ENCODE measurements around the gene SLC18B1. TPM values are rescaled to one million over a fixed set of nuclear protein-coding genes. Genes with fewer than 3 reads are reported as not detected.

SLC18B1 gene
- total and polyA plus RNA-seq, 10 of the 15 experiments (the other 5 are each of a cell fraction or from before 2014, with no cell fraction given), result 3.5 to 11.8 (median 7.1) TPM

DNA sequence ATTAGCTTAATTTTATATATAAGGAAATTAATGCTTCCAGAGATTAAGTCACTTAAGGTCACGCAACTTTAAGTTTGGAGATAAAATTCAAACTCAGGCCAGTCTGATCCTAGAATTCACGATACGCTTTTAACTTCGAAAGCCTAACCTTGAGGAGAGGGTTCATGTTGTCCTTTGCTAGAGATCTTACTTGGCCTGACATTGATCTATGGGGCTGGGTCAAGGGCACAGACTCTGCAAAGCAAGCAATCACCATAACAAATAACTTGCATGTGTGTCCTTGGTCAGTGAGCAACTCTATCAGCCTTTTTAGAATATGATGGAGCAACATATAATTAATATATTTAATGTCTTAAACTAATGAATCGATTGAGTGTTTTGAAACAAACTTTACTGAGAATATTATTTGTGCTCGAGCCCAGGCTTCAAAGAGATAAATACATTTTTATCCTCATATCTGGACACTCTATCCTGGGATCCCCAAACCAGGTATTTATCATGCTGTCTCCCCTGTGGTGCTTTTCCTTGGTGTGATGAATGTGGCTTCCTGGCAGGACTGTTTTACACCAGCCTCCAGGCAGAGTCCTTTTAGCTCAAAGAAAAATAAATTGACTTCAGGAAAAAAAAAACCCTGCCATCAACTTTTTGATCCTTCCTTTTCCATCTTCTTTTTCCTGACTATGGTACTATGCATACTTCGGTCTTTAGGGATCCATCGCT, 45.0 kb upstream of the SLC18B1 start:
- no peak for DNase-seq (ENCODE audit: low read depth, low spot score)
- H3K4me2 ChIP-seq (ENCODE audit: control insufficient read depth, insufficient read depth), result no peak overlapping the region
- intact Hi-C loops (cut with micrococcal nuclease; ENCODE audit: unreplicated experiment) (no loop called here), in situ Hi-C loops (cut with MboI) (no loop called here)
- H3K4me3 ChIP-seq, result no peak overlapping the region
- ChIA-PET SMC1A (ENCODE audit: uncharacterized antibody, unreplicated experiment) (interaction anchor here (0.6 kb wide), 1 partner anchor 1254 kb away, joined by 3 read pairs; no protein-coding TSS in a partner anchor), RAD21 (ENCODE audit: unreplicated experiment) (no interaction called here), POLR2A (interaction anchor here (0.6 kb wide), 1 partner anchor 60 kb away, joined by 3 read pairs; no protein-coding TSS in a partner anchor), CTCF (no interaction called here)
- WGBS (ENCODE audit: insufficient coverage, insufficient replicate concordance, low lambda C conversion rate, missing lambda C conversion rate), result 56% methylated on average over 8 of the region's 8 CpGs
- no peak overlapping the region for H2AFZ ChIP-seq (ENCODE audit: control insufficient read depth, low read depth, low read length)
- H3K9ac ChIP-seq (ENCODE audit: control insufficient read depth, insufficient read depth, low read length), result no peak overlapping the region
- no peak for TF ChIP-seq NFYB (IDR thresholded peaks at IDR 0.05; ENCODE audit: insufficient read depth, low read depth, low read length)
- no peak for TF ChIP-seq LARP7 (IDR thresholded peaks at IDR 0.05)
- no peak for TF ChIP-seq IRF4 (IDR thresholded peaks at IDR 0.05; ENCODE audit: low read depth, low read length)
- no peak for TF ChIP-seq TBL1XR1 (IDR thresholded peaks at IDR 0.05; ENCODE audit: low read depth, low read length)
- TF ChIP-seq, protein P1, sequence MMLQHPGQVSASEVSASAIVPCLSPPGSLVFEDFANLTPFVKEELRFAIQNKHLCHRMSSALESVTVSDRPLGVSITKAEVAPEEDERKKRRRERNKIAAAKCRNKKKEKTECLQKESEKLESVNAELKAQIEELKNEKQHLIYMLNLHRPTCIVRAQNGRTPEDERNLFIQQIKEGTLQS (IDR thresholded peaks at IDR 0.05; ENCODE audit: borderline replicate concordance, extremely low read depth, low read depth, low read length), result no peak
- no peak for TF ChIP-seq ZNF384 (IDR thresholded peaks at IDR 0.05; ENCODE audit: borderline replicate concordance, low read depth, low read length)
- no peak for TF ChIP-seq ETV6 (conservative IDR thresholded peaks at IDR 0.05 in 1 of 2, IDR thresholded peaks at IDR 0.05 in 1 of 2; ENCODE audit: borderline replicate concordance in 1 of 2, low read depth in 1 of 2)
- TF ChIP-seq EP300 (IDR thresholded peaks at IDR 0.05; ENCODE audit: borderline replicate concordance in 1 of 2, control insufficient read depth in 1 of 2, low read depth in 2 of 2, low read length in 2 of 2), result no peak
- TF ChIP-seq HDGF (IDR thresholded peaks at IDR 0.05), result no peak
- TF ChIP-seq KLF5 (IDR thresholded peaks at IDR 0.05; ENCODE audit: partially characterized antibody), result no peak
- TF ChIP-seq CHD2 (IDR thresholded peaks at IDR 0.05; ENCODE audit: borderline replicate concordance, low read depth, low read length), result no peak
- TF ChIP-seq BCL11A (IDR thresholded peaks at IDR 0.05; ENCODE audit: low read depth, low read length), result no peak
- TF ChIP-seq KDM1A (IDR thresholded peaks at IDR 0.05; ENCODE audit: borderline replicate concordance), result no peak
- no peak for TF ChIP-seq GABPA (IDR thresholded peaks at IDR 0.05; ENCODE audit: low read depth)
- no peak for TF ChIP-seq TCF12 (IDR thresholded peaks at IDR 0.05; ENCODE audit: low read depth, low read length)
- TF ChIP-seq NR2F1 (conservative IDR thresholded peaks at IDR 0.05), result no peak
- TF ChIP-seq, protein P2, sequence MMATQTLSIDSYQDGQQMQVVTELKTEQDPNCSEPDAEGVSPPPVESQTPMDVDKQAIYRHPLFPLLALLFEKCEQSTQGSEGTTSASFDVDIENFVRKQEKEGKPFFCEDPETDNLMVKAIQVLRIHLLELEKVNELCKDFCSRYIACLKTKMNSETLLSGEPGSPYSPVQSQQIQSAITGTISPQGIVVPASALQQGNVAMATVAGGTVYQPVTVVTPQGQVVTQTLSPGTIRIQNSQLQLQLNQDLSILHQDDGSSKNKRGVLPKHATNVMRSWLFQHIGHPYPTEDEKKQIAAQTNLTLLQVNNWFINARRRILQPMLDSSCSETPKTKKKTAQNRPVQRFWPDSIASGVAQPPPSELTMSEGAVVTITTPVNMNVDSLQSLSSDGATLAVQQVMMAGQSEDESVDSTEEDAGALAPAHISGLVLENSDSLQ (IDR thresholded peaks at IDR 0.05), result no peak
- no peak for TF ChIP-seq BHLHE40 (IDR thresholded peaks at IDR 0.05; ENCODE audit: borderline replicate concordance in 1 of 2, low read depth in 2 of 2, low read length in 1 of 2)
- no peak for FAIRE-seq
- H3K9me3 ChIP-seq (replicated peaks; ENCODE audit: control insufficient read depth, insufficient read depth, low read length), result no peaks in the 10 kb centered on the region
- H3K79me2 ChIP-seq (ENCODE audit: control insufficient read depth, insufficient read depth, low read length), result no peaks in the 10 kb centered on the region
- no peak for ATAC-seq
- no peaks in the 10 kb centered on the region for H4K20me1 ChIP-seq (ENCODE audit: control insufficient read depth, insufficient read depth)
- no peak overlapping the region for H3K27ac ChIP-seq (ENCODE audit: control insufficient read depth, insufficient read depth)
- no peaks in the 10 kb centered on the region for H3K4me1 ChIP-seq (ENCODE audit: control insufficient read depth, insufficient read depth, low read length)
- no peaks in the 10 kb centered on the region for H3K36me3 ChIP-seq (ENCODE audit: control insufficient read depth in 2 of 2, insufficient read depth in 2 of 2, low read length in 1 of 2)
- BruUV-seq (replicated peaks), result no TSS peak
- H3K27me3 ChIP-seq (replicated peaks in 1 of 2; ENCODE audit: control insufficient read depth in 2 of 2, insufficient read depth in 2 of 2, low read length in 1 of 2), result no peaks in the 10 kb centered on the region

Data from GM12878 (cell line).